SU-DHL-6 (cell line): Measurements from ENCODE around the gene COMMD9.

Experiments used
- H2AFZ ChIP-seq: fragments of 200-600 bp; sonication (generic); 2 replicates; pipeline ENCODE4 v1.6.1; 2014; ENCODE audit warnings: low read depth, mild to moderate bottlenecking, moderate library complexity, mixed read lengths, antibody characterized with exemption, low read length; ENCODE audit not compliant: severe bottlenecking
- H3F3A ChIP-seq: fragments of 200-600 bp; shearing (Covaris generic); 2 replicates; pipeline ENCODE4 v1.6.0; 2016; ENCODE audit warnings: antibody characterized with exemption, mild to moderate bottlenecking; ENCODE audit not compliant: insufficient read depth
- H3K27ac ChIP-seq: fragments of 200-600 bp; sonication (generic); 2 replicates; pipeline ENCODE4 v1.5.1; 2016; ENCODE audit warnings: low read depth, mild to moderate bottlenecking, low read length, moderate library complexity, mixed read lengths
- H3K27me3 ChIP-seq: fragments of 200-600 bp; sonication (generic), shearing (Covaris generic); 2 replicates; pipeline ENCODE4 v1.6.0; 2014; ENCODE audit warnings: mild to moderate bottlenecking, low read length
- H3K36me3 ChIP-seq: fragments of 200-600 bp; sonication (generic); 2 replicates; pipeline ENCODE4 v1.6.1; 2014; ENCODE audit warnings: mild to moderate bottlenecking, low read length, mixed read lengths
- H3K4me2 ChIP-seq: fragments of 300-600, 200-600 bp; shearing (Covaris generic), sonication (generic); 2 replicates; pipeline ENCODE4 v1.6.0; 2014; ENCODE audit warnings: low read length, low read depth, mild to moderate bottlenecking; ENCODE audit not compliant: poor library complexity, severe bottlenecking
- H3K4me3 ChIP-seq: fragments of 200-600 bp; sonication (generic); 2 replicates; pipeline ENCODE4 v1.5.1; 2014; ENCODE audit warnings: antibody characterized with exemption, low read length, mild to moderate bottlenecking, mixed read lengths; ENCODE audit not compliant: insufficient read depth, poor library complexity, severe bottlenecking
- H3K79me2 ChIP-seq: fragments of 200-600 bp; sonication (generic); 2 replicates; pipeline ENCODE4 v1.6.1; 2014; ENCODE audit warnings: mild to moderate bottlenecking, low read length, moderate library complexity; ENCODE audit not compliant: insufficient read depth
- H3K9ac ChIP-seq: fragments of 200-600 bp; sonication (generic); 2 replicates; pipeline ENCODE4 v1.7.0; 2014; ENCODE audit warnings: mild to moderate bottlenecking, low read length
- H3K9me2 ChIP-seq: fragments of 200-600 bp; sonication (generic); replicated peaks from 2 replicates; pipeline ENCODE4 v1.6.1; 2014; ENCODE audit warnings: low read length; ENCODE audit not compliant: insufficient read depth
- H3K9me3 ChIP-seq: fragments of 200-600 bp; sonication (generic); 2 replicates; pipeline ENCODE4 v1.6.1; 2014; ENCODE audit warnings: low read length, mixed read lengths; ENCODE audit not compliant: insufficient read depth
- H4K20me1 ChIP-seq: fragments of 200-600 bp; sonication (generic); 2 replicates; pipeline ENCODE4 v1.6.1; 2014; ENCODE audit warnings: low read depth, mild to moderate bottlenecking, antibody characterized with exemption, low read length, moderate library complexity, mixed read lengths
- EZH2phosphoT487 ChIP-seq: fragments of 200-600 bp; sonication (generic), shearing (Covaris generic); conservative IDR thresholded peaks from 2 replicates; pipeline ENCODE4 v1.6.1; 2018; ENCODE audit warnings: mild to moderate bottlenecking, antibody characterized with exemption, low read length, moderate library complexity, mixed read lengths
- TF ChIP-seq, protein P1 (sequence below): fragments of 200-600 bp; sonication (generic); IDR thresholded peaks from one replicate; pipeline ENCODE4 v1.5.1; 2017; ENCODE audit warnings: antibody characterized with exemption, mild to moderate bottlenecking, low read length, moderate library complexity; ENCODE audit not compliant: insufficient read depth, poor library complexity, severe bottlenecking

The COMMD9 gene

DNA sequence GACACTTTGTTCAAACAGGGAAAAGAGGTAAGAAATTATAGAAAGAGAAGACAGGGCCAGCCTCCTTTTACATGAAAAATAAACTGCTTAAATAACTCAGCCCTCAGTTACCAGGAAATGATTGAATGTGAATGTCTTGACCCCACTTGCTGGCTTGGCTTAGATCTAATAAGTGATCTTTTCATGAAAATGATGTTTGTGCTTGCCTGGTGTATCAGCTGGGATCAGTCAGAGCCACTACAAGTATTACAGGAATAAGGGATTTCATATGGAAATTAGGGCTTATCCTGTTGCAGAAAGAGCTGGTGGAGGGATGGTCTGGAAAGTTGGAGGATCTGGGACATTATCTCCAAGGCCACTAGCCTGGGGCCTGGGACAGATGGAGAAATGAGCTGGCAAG lies 51.8 kb downstream of the COMMD9 start:
- Histone ChIP-seq H3K9me2 (no peaks in the 10 kb centered on the region; the same call in 1 of the 2 replicates), H3K79me2 (no peaks in the 10 kb centered on the region), H3K9me3 (no peaks in the 10 kb centered on the region), H3K9ac (no peak overlapping the region), H3K4me3 (no peak overlapping the region), H3F3A (no peaks in the 10 kb centered on the region), H3K36me3 (no peaks in the 10 kb centered on the region), H2AFZ (no peak overlapping the region), H4K20me1 (no peaks in the 10 kb centered on the region), H3K27me3 (no peaks in the 10 kb centered on the region), H3K4me2 (no peak overlapping the region), H3K27ac (no peak overlapping the region)
- TF ChIP-seq, protein P1, sequence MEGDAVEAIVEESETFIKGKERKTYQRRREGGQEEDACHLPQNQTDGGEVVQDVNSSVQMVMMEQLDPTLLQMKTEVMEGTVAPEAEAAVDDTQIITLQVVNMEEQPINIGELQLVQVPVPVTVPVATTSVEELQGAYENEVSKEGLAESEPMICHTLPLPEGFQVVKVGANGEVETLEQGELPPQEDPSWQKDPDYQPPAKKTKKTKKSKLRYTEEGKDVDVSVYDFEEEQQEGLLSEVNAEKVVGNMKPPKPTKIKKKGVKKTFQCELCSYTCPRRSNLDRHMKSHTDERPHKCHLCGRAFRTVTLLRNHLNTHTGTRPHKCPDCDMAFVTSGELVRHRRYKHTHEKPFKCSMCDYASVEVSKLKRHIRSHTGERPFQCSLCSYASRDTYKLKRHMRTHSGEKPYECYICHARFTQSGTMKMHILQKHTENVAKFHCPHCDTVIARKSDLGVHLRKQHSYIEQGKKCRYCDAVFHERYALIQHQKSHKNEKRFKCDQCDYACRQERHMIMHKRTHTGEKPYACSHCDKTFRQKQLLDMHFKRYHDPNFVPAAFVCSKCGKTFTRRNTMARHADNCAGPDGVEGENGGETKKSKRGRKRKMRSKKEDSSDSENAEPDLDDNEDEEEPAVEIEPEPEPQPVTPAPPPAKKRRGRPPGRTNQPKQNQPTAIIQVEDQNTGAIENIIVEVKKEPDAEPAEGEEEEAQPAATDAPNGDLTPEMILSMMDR = no peak
- TF ChIP-seq EZH2phosphoT487 = no peak

DNA sequence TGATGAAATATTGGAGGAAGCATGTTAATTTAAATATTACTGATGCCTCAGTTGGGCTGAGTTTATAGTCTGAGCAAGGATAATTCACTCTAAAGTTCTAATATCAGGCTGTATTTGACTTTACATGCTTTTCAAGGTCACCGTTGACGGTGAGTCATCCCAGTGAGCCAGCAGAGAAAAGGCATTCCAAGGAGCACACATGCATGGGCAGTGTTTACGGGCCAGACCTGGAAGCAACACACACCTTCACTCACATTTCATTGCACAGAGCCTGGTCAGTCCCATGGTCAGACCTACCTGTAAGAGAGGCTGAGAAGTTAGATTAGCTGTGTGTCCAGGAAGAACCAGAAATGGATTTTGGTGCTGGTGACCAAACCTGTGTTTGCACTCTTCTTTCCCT lies 53.5 kb downstream of the COMMD9 start:
- H3K4me2 ChIP-seq = no peak overlapping the region
- no peaks in the 10 kb centered on the region for H3F3A ChIP-seq
- H3K4me3 ChIP-seq = no peak overlapping the region
- no peak overlapping the region for H2AFZ ChIP-seq
- no peaks in the 10 kb centered on the region for H3K27me3 ChIP-seq
- H3K36me3 ChIP-seq = no peaks in the 10 kb centered on the region
- no peaks in the 10 kb centered on the region for H4K20me1 ChIP-seq
- TF ChIP-seq, protein P1 = no peak
- TF ChIP-seq EZH2phosphoT487 = no peak
- H3K79me2 ChIP-seq = no peaks in the 10 kb centered on the region
- H3K9me2 ChIP-seq = no peaks in the 10 kb centered on the region; the same call in 1 of the 2 replicates
- H3K9ac ChIP-seq = no peak overlapping the region
- H3K27ac ChIP-seq = no peak overlapping the region
- no peaks in the 10 kb centered on the region for H3K9me3 ChIP-seq

- no peak overlapping the region for H2AFZ ChIP-seq
- H3K9me2 ChIP-seq = no peaks in the 10 kb centered on the region; the same call in 1 of the 2 replicates
- no peaks in the 10 kb centered on the region for H3K27me3 ChIP-seq
- H3K36me3 ChIP-seq = no peaks in the 10 kb centered on the region
- H3F3A ChIP-seq = no peaks in the 10 kb centered on the region
- no peak overlapping the region for H3K4me2 ChIP-seq
- no peaks in the 10 kb centered on the region for H3K9me3 ChIP-seq
- H3K4me3 ChIP-seq = no peak overlapping the region
- H3K79me2 ChIP-seq = no peaks in the 10 kb centered on the region
- H4K20me1 ChIP-seq = no peaks in the 10 kb centered on the region
- H3K27ac ChIP-seq = no peak overlapping the region
- no peak for TF ChIP-seq EZH2phosphoT487
- TF ChIP-seq, protein P1 = no peak
- H3K9ac ChIP-seq = no peak overlapping the region
Observed at GRCh38 chr11:36234825-36235224, 54.4 kb downstream of the COMMD9 start.
